ENCODE results near the gene ALDH7A1.

DNA sequence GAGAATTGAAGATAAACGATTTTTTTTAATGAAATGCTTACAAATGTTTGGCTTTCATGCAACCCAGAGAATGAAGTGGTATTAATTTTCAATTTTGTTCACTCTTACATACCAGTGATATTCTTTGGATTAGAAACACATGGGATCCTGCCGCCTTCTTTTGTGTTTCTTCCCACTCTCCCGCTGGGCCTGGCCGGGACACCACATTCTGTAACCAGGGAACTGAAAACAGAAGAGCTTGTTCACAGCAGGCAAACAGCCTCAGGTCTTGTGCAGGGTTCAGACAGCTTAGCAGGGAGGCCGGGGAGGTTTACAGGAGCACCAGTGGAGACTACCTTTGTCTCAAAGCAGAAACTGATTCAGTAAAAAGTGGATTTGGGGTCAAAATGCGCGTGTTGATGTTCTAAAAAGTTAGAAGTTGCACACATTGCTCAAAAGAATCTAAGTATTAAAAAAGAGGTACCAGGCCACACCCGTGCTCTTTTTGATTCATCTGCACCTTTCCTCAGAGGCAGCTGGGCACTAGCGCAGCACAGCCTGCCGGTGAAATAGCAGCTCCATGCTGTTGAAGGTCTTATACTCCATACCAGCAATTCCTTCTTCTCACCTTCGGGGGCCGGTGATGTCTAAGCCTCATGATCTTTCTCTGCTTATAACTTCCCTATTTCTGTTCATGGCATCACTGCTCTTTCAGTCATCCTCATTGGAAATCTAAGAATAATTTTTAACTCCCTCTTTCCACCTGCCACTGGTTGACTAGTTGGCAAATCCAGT, 104.7 kb downstream of the ALDH7A1 start:
- TF ChIP-seq CTCF (IDR thresholded peaks at IDR 0.05 in 4 of 5, conservative IDR thresholded peaks at IDR 0.05 in 1 of 5): no peak
- TF ChIP-seq POLR2A (IDR thresholded peaks at IDR 0.05): no peak
